A549 treated with RU486 at 1 μM for 4 hours (cell line): ENCODE measurements around the gene UTP25. TPM values are rescaled to one million over a fixed set of nuclear protein-coding genes. Genes with fewer than 3 reads are reported as not detected.

ENCODE experiments used
- total RNA-seq: library from RNA; stranded (reverse); fragments of 200-300 nt; extraction: Qiagen RNA extraction; gene quantifications from 5 replicates; pipeline ENCODE4 v1.2.3, GENCODE V29; 2022; ENCODE audit warnings: low read depth

UTP25 gene, protein sequence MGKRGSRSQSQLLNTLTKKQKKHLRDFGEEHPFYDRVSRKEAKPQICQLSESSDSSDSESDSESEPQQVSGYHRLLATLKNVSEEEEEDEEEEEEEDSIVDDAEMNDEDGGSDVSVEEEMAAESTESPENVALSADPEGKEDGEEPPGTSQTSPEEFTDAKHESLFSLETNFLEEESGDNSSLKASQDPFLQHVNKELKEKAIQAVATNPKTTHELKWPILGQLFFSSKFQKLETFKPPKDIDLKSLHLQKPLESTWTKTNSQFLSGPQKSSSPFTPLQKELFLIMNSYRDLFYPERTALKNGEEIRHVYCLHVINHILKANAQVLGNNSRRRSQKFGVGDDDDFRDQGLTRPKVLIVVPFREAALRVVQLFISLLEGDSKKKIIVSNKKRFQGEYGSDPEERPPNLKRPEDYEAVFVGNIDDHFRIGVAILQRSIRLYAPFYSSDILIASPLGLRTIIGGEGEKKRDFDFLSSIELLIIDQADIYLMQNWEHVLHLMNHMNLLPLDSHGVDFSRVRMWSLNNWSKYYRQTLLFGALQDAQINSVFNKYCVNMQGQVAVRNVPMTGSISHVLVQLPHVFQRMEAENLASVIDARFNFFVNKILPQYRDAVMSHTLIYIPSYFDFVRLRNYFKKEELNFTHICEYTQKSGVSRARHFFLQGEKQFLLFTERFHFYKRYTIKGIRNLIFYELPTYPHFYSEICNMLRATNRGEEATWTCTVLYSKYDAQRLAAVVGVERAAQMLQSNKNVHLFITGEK
- total RNA-seq, result 9.6 to 12.5 TPM (median 11.6 TPM) in 5 replicates

DNA sequence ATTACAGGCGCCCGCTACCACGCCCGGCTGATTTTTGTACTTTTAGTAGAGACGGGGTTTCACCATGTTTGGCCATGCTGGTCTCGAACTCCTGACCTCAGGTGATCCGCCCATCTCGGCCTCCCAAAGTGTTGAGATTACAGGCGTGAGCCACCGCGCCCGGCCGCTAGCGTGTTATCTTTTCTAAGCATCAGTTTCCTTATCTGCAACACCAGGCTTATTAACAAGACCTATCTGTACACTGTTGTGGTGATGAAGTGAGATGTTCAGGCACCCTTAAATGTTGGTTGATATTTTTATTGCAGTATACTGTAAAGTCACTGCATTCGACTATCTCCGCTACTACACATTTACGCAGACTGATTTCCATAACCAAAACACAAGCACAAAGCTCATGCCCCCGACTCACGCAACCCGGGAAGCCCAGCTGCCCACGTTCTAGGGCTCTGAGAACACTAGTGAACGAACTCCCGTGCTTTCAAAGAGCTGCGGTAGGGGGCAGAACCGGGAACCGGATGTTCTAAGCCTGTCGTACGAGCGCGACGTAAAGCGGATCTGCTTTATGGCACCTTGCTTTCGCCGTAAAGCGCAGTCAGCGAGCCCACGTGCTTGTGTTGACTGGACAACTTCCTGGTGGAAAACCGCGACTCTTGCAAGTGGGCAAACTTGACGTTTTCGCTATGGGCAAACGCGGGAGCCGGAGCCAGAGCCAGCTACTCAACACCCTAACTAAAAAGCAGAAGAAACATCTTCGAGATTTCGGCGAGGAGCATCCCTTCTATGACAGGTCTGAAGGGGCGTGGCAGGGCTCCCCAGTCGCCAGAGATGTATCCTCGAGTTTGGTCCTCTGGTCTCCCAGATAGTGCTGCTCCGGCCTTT lies at the start of gene UTP25:
UTP25 (plus strand) TSS at position 589 of the 879 bp plus-strand sequence; CDS start at position 681, 92 bp downstream.

DNA sequence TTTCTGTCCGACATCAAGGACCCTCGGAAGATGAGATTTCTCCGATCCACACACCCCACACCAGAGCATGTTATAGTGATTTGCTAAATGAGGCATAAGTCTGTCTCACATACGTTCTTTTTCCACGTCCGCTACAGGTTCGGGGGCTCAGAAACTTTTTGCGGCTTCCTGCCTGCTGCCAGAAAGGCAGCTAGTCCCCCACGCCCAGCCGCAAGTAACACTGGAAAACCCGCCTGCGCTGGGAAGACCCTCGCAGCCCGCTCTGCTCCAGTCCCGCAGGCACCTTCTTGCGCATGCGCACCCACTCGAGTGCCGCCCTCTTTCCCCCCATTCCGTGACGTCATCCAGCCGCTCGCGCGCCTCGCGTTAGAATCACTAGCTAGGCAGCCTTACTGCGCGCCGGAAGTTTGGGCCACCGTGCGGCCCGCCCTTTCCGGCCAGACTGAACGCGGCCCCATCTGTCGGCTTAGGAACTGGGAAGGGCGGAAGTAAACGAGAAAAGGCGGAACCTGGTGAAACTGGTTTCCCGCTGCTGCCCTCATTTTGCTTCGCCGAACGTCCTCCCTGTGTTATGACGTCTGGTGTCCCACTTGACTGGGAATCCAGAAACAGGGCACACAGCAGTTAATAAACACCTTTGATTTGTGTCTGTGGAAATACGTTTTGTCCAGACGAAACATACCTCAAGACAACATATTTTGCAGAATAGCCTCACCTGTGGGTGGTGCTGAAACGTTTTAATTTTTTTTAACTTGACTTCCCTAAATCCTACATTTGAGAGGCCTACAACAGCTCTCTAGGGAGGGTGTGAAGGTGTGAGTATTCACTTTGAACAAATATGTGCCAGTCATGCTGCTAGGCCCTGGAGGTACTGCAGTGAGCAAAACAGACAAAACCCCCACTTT lies 43.3 kb upstream of the UTP25 start, which contains the start of gene C1orf74:
C1orf74 (minus strand) TSS at position 295 of the 905 bp plus-strand sequence. CDS start 925 bp downstream, outside the sequence.

DNA sequence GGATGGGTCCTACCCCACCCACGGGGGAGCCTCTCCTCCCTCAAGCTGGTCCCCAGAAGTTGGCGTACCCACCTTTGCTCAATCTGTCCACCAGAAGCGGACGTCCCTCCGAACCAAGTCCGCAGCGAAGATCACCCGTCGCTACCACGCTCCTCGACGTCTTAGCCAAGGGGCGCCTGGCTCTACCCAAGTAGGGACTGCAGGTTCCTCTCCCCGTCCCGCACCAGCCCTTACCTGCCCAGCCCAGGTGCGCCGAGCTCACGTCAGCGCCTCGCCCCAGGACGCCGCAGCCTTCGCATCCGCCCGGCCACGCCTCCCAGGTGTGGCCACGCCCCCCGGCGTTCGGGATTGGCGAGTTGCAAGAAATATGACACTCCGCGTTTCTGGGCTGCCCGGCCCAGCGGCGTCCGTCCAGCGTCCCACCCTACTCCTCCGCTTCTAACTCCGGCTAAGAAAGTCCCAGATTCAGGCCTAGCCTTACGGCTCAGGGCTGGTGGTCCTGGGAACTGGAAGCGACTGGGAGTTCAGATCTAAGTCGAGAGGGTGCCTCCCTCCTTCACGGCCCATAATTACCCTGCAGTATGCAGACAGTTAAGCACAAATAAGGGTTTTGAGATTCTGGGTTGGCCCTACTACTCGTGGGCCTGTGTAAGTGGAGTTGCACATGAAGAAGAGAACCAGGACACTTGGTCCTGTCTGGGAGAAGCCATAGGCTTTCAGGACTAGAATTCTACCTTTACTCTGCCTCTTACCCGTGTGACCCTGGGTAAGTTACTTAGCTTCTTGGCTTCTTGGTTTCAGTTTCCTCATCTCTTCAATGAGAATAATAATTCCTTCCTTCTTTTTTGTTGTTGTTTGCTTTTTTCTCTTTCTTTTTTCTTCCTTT lies 21.7 kb upstream of the UTP25 start, which contains the start of gene IRF6:
IRF6 (minus strand) TSS at position 268 of the 886 bp plus-strand sequence. CDS start 4,729 bp downstream, outside the sequence.

Other genes with a start within 250 kb of the UTP25 start
- gene CAMK1G, start 244.3 kb upstream of the UTP25 start, total RNA-seq, result 0.09 to 0.54 TPM (median 0.54 TPM) in 5 replicates
- 17.7 to 22.4 TPM (median 19.8 TPM) in 5 replicates for gene LAMB3, start 175.5 kb upstream of the UTP25 start, total RNA-seq
- 2.3 to 3.1 TPM (median 2.8 TPM) in 5 replicates for gene G0S2, start 152.6 kb upstream of the UTP25 start, total RNA-seq
- gene HSD11B1, start 123.1 kb upstream of the UTP25 start, total RNA-seq, result not detected in 5 replicates
- gene TRAF3IP3, start 71.9 kb upstream of the UTP25 start, total RNA-seq, result not detected in 5 replicates
- gene C1orf74, start 43.4 kb upstream of the UTP25 start, total RNA-seq, result 1.2 to 1.7 TPM (median 1.5 TPM) in 5 replicates
- gene IRF6, start 21.8 kb upstream of the UTP25 start, total RNA-seq, result 0.08 to 0.18 TPM (median 0.10 TPM) in 5 replicates
- gene SYT14, start 110.2 kb downstream of the UTP25 start, total RNA-seq, result 0.03 to 0.10 TPM (median 0.10 TPM) in 3 of 5 replicates, not detected in the others